ENCODE results near the gene RBM3. TPM values are rescaled to one million over a fixed set of nuclear protein-coding genes. Genes with fewer than 3 reads are reported as not detected.

The RBM3 gene
- total RNA-seq, 1 donor from 2014 or later, result 177 TPM

DNA sequence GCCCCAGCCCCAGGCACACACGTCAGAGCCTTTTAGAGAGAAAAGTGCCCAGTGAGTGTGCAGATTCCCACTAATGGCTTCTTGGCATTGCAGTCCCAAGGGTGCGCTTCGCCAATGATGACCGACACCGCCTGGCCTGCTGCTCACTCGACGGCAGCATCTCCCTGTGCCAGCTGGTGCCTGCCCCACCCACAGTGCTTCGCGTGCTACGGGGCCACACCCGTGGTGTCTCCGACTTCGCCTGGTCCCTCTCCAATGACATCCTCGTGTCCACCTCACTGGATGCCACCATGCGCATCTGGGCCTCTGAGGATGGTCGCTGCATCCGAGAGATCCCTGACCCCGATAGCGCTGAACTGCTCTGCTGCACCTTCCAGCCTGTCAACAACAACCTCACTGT is 25.9 kb downstream of the RBM3 start:
- FAIRE-seq (no peak), DNase-seq (ENCODE audit: low read depth) (no peak)
- peaks cover 28% of the 10 kb centered on the region for H3K36me3 ChIP-seq (ENCODE audit: control insufficient read depth, insufficient read depth, low read length)
- TF ChIP-seq, protein P1, sequence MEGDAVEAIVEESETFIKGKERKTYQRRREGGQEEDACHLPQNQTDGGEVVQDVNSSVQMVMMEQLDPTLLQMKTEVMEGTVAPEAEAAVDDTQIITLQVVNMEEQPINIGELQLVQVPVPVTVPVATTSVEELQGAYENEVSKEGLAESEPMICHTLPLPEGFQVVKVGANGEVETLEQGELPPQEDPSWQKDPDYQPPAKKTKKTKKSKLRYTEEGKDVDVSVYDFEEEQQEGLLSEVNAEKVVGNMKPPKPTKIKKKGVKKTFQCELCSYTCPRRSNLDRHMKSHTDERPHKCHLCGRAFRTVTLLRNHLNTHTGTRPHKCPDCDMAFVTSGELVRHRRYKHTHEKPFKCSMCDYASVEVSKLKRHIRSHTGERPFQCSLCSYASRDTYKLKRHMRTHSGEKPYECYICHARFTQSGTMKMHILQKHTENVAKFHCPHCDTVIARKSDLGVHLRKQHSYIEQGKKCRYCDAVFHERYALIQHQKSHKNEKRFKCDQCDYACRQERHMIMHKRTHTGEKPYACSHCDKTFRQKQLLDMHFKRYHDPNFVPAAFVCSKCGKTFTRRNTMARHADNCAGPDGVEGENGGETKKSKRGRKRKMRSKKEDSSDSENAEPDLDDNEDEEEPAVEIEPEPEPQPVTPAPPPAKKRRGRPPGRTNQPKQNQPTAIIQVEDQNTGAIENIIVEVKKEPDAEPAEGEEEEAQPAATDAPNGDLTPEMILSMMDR (IDR thresholded peaks at IDR 0.05; ENCODE audit: insufficient read depth, low read length, severe bottlenecking), result no peak
- H3K4me3 ChIP-seq (ENCODE audit: low read depth, low read length), result no peak overlapping the region
- H3K27me3 ChIP-seq (ENCODE audit: control insufficient read depth, insufficient read depth, low read length), result no peaks in the 10 kb centered on the region

DNA sequence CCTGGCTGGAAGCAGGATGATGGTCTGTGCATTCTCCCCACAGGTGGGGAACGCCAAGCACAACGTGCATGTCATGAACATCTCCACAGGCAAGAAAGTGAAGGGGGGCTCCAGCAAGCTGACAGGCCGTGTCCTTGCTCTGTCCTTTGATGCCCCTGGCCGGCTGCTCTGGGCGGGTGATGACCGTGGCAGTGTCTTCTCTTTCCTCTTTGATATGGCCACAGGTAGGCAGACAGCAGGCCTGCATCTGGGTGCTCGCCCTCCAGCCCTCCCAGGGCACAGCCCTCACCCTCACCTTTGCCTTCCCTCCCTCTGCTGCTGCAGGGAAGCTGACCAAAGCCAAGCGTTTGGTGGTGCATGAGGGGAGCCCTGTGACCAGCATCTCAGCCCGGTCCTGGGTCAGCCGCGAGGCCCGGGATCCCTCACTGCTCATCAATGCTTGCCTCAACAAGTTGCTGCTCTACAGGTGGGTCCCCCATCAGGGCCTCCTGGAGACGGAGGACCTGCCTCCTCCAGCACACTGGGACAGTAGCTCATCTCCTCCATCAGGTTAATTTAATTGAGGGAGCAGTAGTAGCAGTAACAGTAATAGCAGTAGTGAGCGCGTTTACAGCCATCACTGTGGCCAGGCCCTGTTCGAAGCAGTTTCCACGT is 27.6 kb downstream of the RBM3 start:
- DNase-seq (ENCODE audit: low read depth) (no peak), FAIRE-seq (no peak)
- H3K36me3 ChIP-seq (ENCODE audit: control insufficient read depth, insufficient read depth, low read length), result peaks cover 28% of the 10 kb centered on the region

DNA sequence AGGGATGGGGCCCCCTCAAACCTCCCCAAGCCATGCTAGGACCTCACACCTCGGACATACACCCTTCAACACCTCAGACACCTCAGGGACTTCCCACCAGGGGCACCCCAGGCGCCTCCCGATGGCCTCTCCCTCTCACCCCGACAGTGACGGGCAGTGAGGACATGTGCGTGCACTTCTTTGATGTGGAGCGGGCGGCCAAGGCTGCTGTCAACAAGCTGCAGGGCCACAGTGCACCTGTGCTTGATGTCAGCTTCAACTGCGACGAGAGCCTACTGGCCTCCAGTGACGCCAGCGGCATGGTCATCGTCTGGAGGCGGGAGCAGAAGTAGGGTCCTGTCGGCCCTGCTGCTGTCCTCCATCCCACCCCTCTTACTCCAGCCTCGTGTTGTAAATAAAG is 30.4 kb downstream of the RBM3 start:
- TF ChIP-seq, protein P1 (IDR thresholded peaks at IDR 0.05; ENCODE audit: insufficient read depth, low read length, severe bottlenecking), result no peak
- FAIRE-seq (no peak), DNase-seq (ENCODE audit: low read depth) (no peak)
- Histone ChIP-seq H3K4me3 (ENCODE audit: low read depth, low read length) (no peak overlapping the region), H3K36me3 (ENCODE audit: control insufficient read depth, insufficient read depth, low read length) (peaks cover 20% of the 10 kb centered on the region), H3K27me3 (ENCODE audit: control insufficient read depth, insufficient read depth, low read length) (no peaks in the 10 kb centered on the region)

More for the DNA sequence above, 27.6 kb downstream of the RBM3 start:
- Histone ChIP-seq H3K27me3 (ENCODE audit: control insufficient read depth, insufficient read depth, low read length) (no peaks in the 10 kb centered on the region), H3K4me3 (ENCODE audit: low read depth, low read length) (no peak overlapping the region)
- TF ChIP-seq, protein P1 (IDR thresholded peaks at IDR 0.05; ENCODE audit: insufficient read depth, low read length, severe bottlenecking), result no peak

DNA sequence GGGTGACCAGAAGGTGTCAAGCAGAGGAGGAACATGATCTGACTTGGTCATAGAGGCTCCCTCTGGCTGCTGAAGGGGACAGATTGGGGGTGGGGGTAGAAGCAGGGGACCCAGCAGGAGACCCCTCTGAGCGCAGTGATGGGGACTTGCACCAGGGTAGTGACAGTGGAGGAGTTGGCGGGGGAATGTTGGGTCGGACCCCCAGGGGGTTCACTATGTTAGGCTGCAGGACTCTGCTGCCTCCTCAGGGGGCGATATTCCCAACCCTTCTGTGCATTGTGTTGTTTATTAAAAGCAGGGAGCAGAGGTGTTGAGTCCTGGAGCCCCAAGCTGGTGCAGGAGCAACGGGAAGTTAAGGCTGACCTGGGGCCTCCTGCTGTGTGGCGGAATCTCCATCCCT is 31.8 kb downstream of the RBM3 start:
- no peak for DNase-seq (ENCODE audit: low read depth)
- no peak for FAIRE-seq
- TF ChIP-seq, protein P1 (IDR thresholded peaks at IDR 0.05; ENCODE audit: insufficient read depth, low read length, severe bottlenecking), result peak; percentile 18
- Histone ChIP-seq H3K4me3 (ENCODE audit: low read depth, low read length) (no peak overlapping the region), H3K36me3 (ENCODE audit: control insufficient read depth, insufficient read depth, low read length) (peaks cover 15% of the 10 kb centered on the region), H3K27me3 (ENCODE audit: control insufficient read depth, insufficient read depth, low read length) (no peaks in the 10 kb centered on the region)

DNA sequence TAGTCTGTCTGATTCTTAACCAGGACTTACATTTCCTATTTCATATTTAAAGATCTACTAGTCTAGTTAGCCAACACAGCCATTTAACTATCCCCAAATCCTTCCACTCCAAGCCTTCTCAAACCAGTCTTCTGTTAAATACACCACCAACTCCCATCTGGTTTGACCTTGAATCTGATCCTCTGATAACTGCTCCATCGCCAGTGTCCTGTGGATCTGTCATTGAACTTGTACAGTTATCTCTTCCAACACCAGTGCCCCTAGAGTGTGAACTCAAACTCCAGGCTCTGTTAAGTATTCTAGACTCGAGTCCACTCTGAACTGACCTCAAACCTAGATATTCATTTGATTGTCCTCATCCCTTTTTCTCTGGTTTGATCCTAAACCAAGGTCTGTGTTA is 37.4 kb downstream of the RBM3 start:
- Histone ChIP-seq H3K4me3 (ENCODE audit: low read depth, low read length) (no peak overlapping the region), H3K27me3 (ENCODE audit: control insufficient read depth, insufficient read depth, low read length) (no peaks in the 10 kb centered on the region), H3K36me3 (ENCODE audit: control insufficient read depth, insufficient read depth, low read length) (no peaks in the 10 kb centered on the region)
- FAIRE-seq, result no peak
- TF ChIP-seq, protein P1 (IDR thresholded peaks at IDR 0.05; ENCODE audit: insufficient read depth, low read length, severe bottlenecking), result no peak
- DNase-seq (ENCODE audit: low read depth), result no peak

All from bronchial epithelial cell (primary cell).